ENCODE results near the gene GPR25.

Gene GPR25

DNA sequence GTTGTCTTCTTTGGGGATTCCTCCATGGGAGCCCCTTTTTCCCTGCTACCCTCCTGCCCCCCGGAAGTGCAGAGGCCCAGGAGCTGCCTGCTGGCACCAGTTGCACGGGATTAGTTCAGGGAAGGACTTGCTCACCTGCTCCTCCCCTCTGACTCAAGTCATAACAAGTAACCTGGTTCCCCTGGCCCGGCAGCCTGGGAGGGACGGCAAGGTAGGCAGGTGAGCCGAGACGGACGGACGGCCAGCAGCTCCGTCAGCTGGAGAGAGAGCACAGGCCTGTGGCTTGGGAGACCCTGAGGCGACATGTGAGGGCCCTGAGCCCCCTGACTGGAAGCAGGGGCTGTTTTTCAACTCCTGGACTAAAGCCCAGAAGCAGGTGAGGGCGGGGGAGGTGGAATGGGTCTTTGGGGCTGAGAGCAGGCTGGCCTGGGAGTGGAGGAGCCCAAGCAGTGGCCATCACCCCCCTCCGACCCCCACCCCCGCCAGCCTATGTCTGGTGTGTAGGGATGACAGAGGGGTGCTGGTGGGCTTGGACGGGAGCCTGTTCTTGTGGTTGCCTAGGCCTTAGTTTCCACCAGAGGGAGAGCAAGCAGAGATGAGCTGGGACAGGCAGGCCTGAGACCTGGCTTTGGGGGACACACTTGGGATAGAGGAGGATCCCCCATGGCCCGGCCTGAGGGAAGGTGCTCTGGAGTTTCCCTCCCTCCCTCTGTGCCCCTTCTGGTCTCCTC lies 22.1 kb downstream of the GPR25 start, which contains the start of gene INAVA:
Gene INAVA (plus strand): TSS at position 189 of the 731 bp plus-strand sequence. CDS start 3,501 bp downstream, outside the sequence.
- H3K9ac ChIP-seq (ENCODE audit: low read depth, low read length, poor library complexity, severe bottlenecking): peak within 1 kb of the TSS; percentile 24
- H3K4me1 ChIP-seq (ENCODE audit: insufficient read depth, low read length, poor library complexity, severe bottlenecking): peaks cover 65% of the 10 kb centered on the region
- no peaks in the 10 kb centered on the region for H3K79me2 ChIP-seq (ENCODE audit: insufficient read depth, low read length)

DNA sequence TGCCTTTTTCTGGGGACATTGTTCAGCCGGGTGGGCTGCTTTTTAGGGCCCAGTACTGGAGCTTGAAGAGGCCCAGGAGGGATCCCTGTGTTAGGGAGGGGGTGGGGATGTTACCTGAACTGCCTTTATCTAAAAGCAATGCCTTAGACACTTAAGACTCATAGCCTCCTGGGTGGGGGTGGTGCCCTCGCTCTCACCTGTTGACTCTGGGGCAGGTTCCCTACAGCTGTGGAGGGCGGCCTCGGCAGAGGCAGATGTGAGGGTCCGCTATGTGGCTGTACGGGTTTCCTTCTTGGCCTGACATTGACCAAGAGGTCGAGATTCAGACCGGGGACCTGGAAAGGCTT lies 22.6 kb downstream of the GPR25 start:
- Histone ChIP-seq H3K4me3 (ENCODE audit: low read length, poor library complexity, severe bottlenecking) (no peak overlapping the region), H3K9me3 (ENCODE audit: insufficient read depth, low read depth, low read length) (no peaks in the 10 kb centered on the region), H3K9ac (ENCODE audit: low read depth, low read length, poor library complexity, severe bottlenecking) (no peak overlapping the region), H3K79me2 (ENCODE audit: insufficient read depth, low read length) (no peaks in the 10 kb centered on the region), H3K27me3 (ENCODE audit: insufficient read depth, low read length, poor library complexity, severe bottlenecking) (no peaks in the 10 kb centered on the region), H4K20me1 (ENCODE audit: insufficient read depth, low read length, poor library complexity, severe bottlenecking) (no peaks in the 10 kb centered on the region), H2AFZ (ENCODE audit: low read length) (no peak overlapping the region), H3F3A (ENCODE audit: low read depth) (no peaks in the 10 kb centered on the region), H3K9me2 (replicated peaks; ENCODE audit: low read depth, low read length) (no peaks in the 10 kb centered on the region), H3K4me1 (ENCODE audit: insufficient read depth, low read length, poor library complexity, severe bottlenecking) (peaks cover 64% of the 10 kb centered on the region), H3K4me2 (ENCODE audit: low read depth, low read length, poor library complexity, severe bottlenecking) (no peak overlapping the region), H3K36me3 (ENCODE audit: insufficient read depth, low read length) (no peaks in the 10 kb centered on the region)
- TF ChIP-seq, protein P1, sequence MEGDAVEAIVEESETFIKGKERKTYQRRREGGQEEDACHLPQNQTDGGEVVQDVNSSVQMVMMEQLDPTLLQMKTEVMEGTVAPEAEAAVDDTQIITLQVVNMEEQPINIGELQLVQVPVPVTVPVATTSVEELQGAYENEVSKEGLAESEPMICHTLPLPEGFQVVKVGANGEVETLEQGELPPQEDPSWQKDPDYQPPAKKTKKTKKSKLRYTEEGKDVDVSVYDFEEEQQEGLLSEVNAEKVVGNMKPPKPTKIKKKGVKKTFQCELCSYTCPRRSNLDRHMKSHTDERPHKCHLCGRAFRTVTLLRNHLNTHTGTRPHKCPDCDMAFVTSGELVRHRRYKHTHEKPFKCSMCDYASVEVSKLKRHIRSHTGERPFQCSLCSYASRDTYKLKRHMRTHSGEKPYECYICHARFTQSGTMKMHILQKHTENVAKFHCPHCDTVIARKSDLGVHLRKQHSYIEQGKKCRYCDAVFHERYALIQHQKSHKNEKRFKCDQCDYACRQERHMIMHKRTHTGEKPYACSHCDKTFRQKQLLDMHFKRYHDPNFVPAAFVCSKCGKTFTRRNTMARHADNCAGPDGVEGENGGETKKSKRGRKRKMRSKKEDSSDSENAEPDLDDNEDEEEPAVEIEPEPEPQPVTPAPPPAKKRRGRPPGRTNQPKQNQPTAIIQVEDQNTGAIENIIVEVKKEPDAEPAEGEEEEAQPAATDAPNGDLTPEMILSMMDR (conservative IDR thresholded peaks at IDR 0.05; ENCODE audit: low read length): no peak
- TF ChIP-seq EZH2phosphoT487 (IDR thresholded peaks at IDR 0.05; ENCODE audit: borderline replicate concordance): no peak

More for the DNA sequence above, 22.1 kb downstream of the GPR25 start, which contains the start of gene INAVA:
- Histone ChIP-seq H3K9me2 (replicated peaks; ENCODE audit: low read depth, low read length) (no peaks in the 10 kb centered on the region), H3K4me3 (ENCODE audit: low read length, poor library complexity, severe bottlenecking) (no peak within 1 kb of the TSS), H3K4me2 (ENCODE audit: low read depth, low read length, poor library complexity, severe bottlenecking) (no peak within 1 kb of the TSS), H3K27me3 (ENCODE audit: insufficient read depth, low read length, poor library complexity, severe bottlenecking) (no peaks in the 10 kb centered on the region), H3K9me3 (ENCODE audit: insufficient read depth, low read depth, low read length) (no peaks in the 10 kb centered on the region), H2AFZ (ENCODE audit: low read length) (no peak within 1 kb of the TSS), H3F3A (ENCODE audit: low read depth) (no peaks in the 10 kb centered on the region), H4K20me1 (ENCODE audit: insufficient read depth, low read length, poor library complexity, severe bottlenecking) (no peaks in the 10 kb centered on the region), H3K36me3 (ENCODE audit: insufficient read depth, low read length) (no peaks in the 10 kb centered on the region)
- TF ChIP-seq, protein P1 (conservative IDR thresholded peaks at IDR 0.05; ENCODE audit: low read length): peak; percentile 32; the same call in 1 of the 2 replicates
- TF ChIP-seq EZH2phosphoT487 (IDR thresholded peaks at IDR 0.05; ENCODE audit: borderline replicate concordance): no peak

DNA sequence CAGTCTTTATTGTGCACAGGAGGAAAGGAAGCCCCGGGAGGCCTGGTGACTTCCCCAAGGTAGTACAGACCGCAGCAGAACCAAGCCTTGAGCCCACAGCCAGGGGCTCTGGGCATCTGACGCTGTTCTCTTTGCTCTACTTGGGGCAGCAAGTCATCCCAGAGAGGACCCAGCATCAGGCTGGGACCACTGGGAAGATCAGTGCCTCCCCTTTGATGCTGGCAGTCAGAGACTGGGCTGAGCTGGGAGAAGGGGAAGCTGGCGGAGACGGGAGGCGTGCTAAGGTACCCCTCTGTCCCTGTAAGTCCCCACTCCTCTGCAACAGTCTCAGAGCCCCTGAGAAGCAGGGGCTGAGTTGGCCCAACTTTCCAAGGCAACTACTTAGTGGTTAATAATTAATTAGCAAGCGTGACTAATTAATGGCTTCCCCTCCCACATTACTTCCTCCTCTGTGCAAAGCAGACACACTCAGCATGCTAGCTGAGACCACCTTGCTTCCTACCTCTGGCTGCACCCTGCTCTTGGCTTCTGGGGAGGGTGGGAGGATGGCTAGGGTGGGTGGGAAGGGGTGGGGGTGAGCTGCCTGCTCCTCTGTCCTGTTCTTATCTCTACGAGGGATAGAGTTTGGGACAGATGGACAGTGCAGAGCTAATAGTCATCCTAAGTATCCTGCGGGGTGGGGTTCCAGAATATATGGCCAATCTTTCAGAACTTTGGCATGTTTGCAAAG lies 23.2 kb downstream of the GPR25 start:
- H3K4me3 ChIP-seq (ENCODE audit: low read length, poor library complexity, severe bottlenecking): no peak overlapping the region
- H3K27me3 ChIP-seq (ENCODE audit: insufficient read depth, low read length, poor library complexity, severe bottlenecking): no peaks in the 10 kb centered on the region
- TF ChIP-seq, protein P1 (conservative IDR thresholded peaks at IDR 0.05; ENCODE audit: low read length): no peak
- TF ChIP-seq EZH2phosphoT487 (IDR thresholded peaks at IDR 0.05; ENCODE audit: borderline replicate concordance): no peak
- no peaks in the 10 kb centered on the region for H3K79me2 ChIP-seq (ENCODE audit: insufficient read depth, low read length)
- H3K4me2 ChIP-seq (ENCODE audit: low read depth, low read length, poor library complexity, severe bottlenecking): peak overlapping the region; percentile 18
- no peaks in the 10 kb centered on the region for H3F3A ChIP-seq (ENCODE audit: low read depth)
- no peaks in the 10 kb centered on the region for H3K9me3 ChIP-seq (ENCODE audit: insufficient read depth, low read depth, low read length)
- H3K36me3 ChIP-seq (ENCODE audit: insufficient read depth, low read length): no peaks in the 10 kb centered on the region
- H3K9me2 ChIP-seq (replicated peaks; ENCODE audit: low read depth, low read length): no peaks in the 10 kb centered on the region
- no peaks in the 10 kb centered on the region for H4K20me1 ChIP-seq (ENCODE audit: insufficient read depth, low read length, poor library complexity, severe bottlenecking)
- peaks cover 63% of the 10 kb centered on the region for H3K4me1 ChIP-seq (ENCODE audit: insufficient read depth, low read length, poor library complexity, severe bottlenecking)
- no peak overlapping the region for H3K9ac ChIP-seq (ENCODE audit: low read depth, low read length, poor library complexity, severe bottlenecking)
- H2AFZ ChIP-seq (ENCODE audit: low read length): no peak overlapping the region
